ENCODE data around the gene KCND1.

Gene KCND1

GRCh38 chrX:48937054-48937907, 34.4 kb downstream of the KCND1 start:
- no peak for DNase-seq

- no peak for DNase-seq
Observed at GRCh38 chrX:48936429-48937053, 35.1 kb downstream of the KCND1 start.

GRCh38 chrX:48935301-48935670, 36.4 kb downstream of the KCND1 start:
- no peak for DNase-seq

GRCh38 chrX:48934581-48935300, 36.9 kb downstream of the KCND1 start:
- DNase-seq, result no peak

- no peak for DNase-seq
Observed at GRCh38 chrX:48933757-48934156, 37.9 kb downstream of the KCND1 start.

GRCh38 chrX:48927736-48928382, 43.8 kb downstream of the KCND1 start:
- no peak for DNase-seq

GRCh38 chrX:48927123-48927522, 44.5 kb downstream of the KCND1 start:
- DNase-seq, result no peak

GRCh38 chrX:48924270-48924669, 47.4 kb downstream of the KCND1 start:
- DNase-seq, result no peak

GRCh38 chrX:48923771-48924170, 47.9 kb downstream of the KCND1 start:
- DNase-seq, result no peak

GRCh38 chrX:48920718-48921104, 50.9 kb downstream of the KCND1 start:
- DNase-seq, result no peak

- DNase-seq, result no peak
Observed at GRCh38 chrX:48919947-48920717, 51.5 kb downstream of the KCND1 start.

- DNase-seq, result no peak
Observed at GRCh38 chrX:48919360-48919841, 52.2 kb downstream of the KCND1 start.

GRCh38 chrX:48918643-48919340, 52.9 kb downstream of the KCND1 start, which contains the start of gene PIM2:
Gene PIM2 (minus strand): TSS chrX:48919024. CDS start chrX:48918834, 190 bp downstream.
- DNase-seq, result peak; percentile 94

GRCh38 chrX:48918301-48918642, 53.4 kb downstream of the KCND1 start:
- DNase-seq, result no peak

GRCh38 chrX:48917139-48918001, 54.3 kb downstream of the KCND1 start:
- DNase-seq, result peak; percentile 89

- DNase-seq, result no peak
Observed at GRCh38 chrX:48914593-48915493, 56.8 kb downstream of the KCND1 start.

- DNase-seq, result no peak
Observed at GRCh38 chrX:48913605-48914366, 57.9 kb downstream of the KCND1 start.

- peak; percentile 74 for DNase-seq
Observed at GRCh38 chrX:48911412-48912182, 60.0 kb downstream of the KCND1 start, which contains the start of gene SLC35A2. Gene SLC35A2 (minus strand): TSS chrX:48911646. CDS start chrX:48911636, 10 bp downstream.

All from NCI-H2107 (cell line).